Thymus (tissue), 11 donors: ENCODE measurements around the gene LRRC42. TPM values are rescaled to one million over a fixed set of nuclear protein-coding genes. Genes with fewer than 3 reads are reported as not detected.

Experiments used
- DNase-seq, 9 donors: peaks; one replicate each; pipeline ENCODE4 v3.0.0-alpha.2; 2013; ENCODE audit warnings: low spot score in 9 of 9, low read depth in 6 of 9, missing footprints in 1 of 9
- H3K27ac ChIP-seq, 2 donors: one replicate each; pipeline ENCODE4 v1.5.1; 2013; ENCODE audit warnings: control low read depth in 1 of 2, low read depth in 1 of 2, low read length in 1 of 2, mild to moderate bottlenecking in 1 of 2, moderate library complexity in 1 of 2
- H3K27me3 ChIP-seq, 2 donors: one replicate each; pipeline ENCODE4 v1.5.1; 2013; ENCODE audit warnings: low read length in 1 of 2; ENCODE audit not compliant: control insufficient read depth in 2 of 2, insufficient read depth in 1 of 2
- H3K36me3 ChIP-seq, 2 donors: one replicate each; pipeline ENCODE4 v1.5.1; 2013; ENCODE audit warnings: low read length in 1 of 2, mild to moderate bottlenecking in 1 of 2, moderate library complexity in 1 of 2; ENCODE audit not compliant: control insufficient read depth in 2 of 2, insufficient read depth in 2 of 2
- H3K4me1 ChIP-seq, 2 donors: one replicate each; pipeline ENCODE4 v1.5.1; 2013; ENCODE audit warnings: low read length in 2 of 2; ENCODE audit not compliant: control insufficient read depth in 2 of 2, insufficient read depth in 2 of 2
- H3K4me3 ChIP-seq, 2 donors: one replicate each; pipeline ENCODE4 v1.5.1; 2013; ENCODE audit warnings: low read length in 2 of 2, control low read depth in 1 of 2, mild to moderate bottlenecking in 1 of 2
- H3K9me3 ChIP-seq, 2 donors: one replicate each; pipeline ENCODE4 v1.5.1; 2013; ENCODE audit warnings: low read length in 1 of 2, mild to moderate bottlenecking in 1 of 2; ENCODE audit not compliant: control insufficient read depth in 2 of 2, insufficient read depth in 1 of 2
- WGBS: extraction: QIAGEN DNeasy Blood & Tissue Kit; methylation state at CpG from one replicate; pipeline ENCODE4 v1.1.7; 2013; 5-methylcytosine and 5-hydroxymethylcytosine counted together
- polyA plus RNA-seq: library from polyadenylated mRNA; stranded (reverse); fragments of 200-250 nt; gene quantifications from one replicate; pipeline ENCODE4 v1.2.3, GENCODE V29; 2013
- total RNA-seq: library from RNA; stranded (reverse); fragments of 120-200 nt; gene quantifications from one replicate; pipeline ENCODE4 v1.2.4, GENCODE V29; 2013
- donor health status: healthy.

The LRRC42 gene
- total and polyA plus RNA-seq, 2 donors: 17.5 to 18.7 TPM

DNA sequence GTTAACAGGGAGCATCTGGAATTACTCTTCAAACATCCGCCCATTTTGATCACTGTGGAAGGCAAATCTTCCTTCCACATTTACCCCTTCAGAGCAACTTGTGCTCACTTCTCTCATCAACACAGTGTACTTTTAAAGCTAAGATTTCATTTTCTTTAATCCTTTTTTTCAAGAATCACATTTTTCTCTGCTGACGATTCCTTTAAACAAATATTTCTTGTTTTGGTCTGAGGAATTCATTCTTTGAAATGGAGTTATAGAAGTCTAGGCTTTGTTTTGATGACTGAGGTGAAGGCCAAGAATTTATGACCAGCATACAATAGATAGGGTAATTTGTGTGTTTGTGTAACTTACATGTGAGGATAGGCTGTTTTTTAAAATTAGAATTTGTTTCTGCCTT is 25.6 kb downstream of the LRRC42 start:
- WGBS: 97% methylated on average over 2 of the region's 2 CpGs
- no peaks in the 10 kb centered on the region for H3K27me3 ChIP-seq
- no peak overlapping the region for H3K27ac ChIP-seq
- no peaks in the 10 kb centered on the region for H3K4me1 ChIP-seq
- no peak overlapping the region for H3K4me3 ChIP-seq
- DNase-seq: no peak
- H3K9me3 ChIP-seq: no peaks in the 10 kb centered on the region
- H3K36me3 ChIP-seq: peaks cover 17 to 18% of the 10 kb centered on the region in 2 donors

DNA sequence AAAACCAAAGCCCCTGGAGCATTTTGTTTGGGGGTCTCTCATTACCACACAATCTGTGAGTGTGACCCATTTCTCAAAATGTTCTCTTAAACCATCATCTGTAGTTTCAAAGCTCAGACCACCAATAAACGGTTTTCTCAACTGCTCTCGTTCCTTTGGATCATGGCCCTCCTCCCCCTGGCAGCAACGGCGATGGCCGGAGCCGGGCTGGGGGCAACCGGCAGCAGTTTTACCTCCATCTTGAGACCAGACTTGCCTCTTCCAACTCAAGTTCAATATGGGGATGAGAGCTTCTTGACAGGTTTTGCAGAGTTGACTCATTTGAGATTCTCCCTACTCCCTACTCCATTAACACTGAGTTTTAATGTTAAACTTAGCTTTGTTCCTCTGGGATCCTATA is 29.7 kb downstream of the LRRC42 start:
- H3K4me1 ChIP-seq: no peaks in the 10 kb centered on the region
- no peaks in the 10 kb centered on the region for H3K27me3 ChIP-seq
- peaks cover 0 to 4% of the 10 kb centered on the region in 2 donors for H3K9me3 ChIP-seq
- no peak overlapping the region for H3K4me3 ChIP-seq
- peaks cover 0 to 4% of the 10 kb centered on the region in 2 donors for H3K36me3 ChIP-seq
- no peak for DNase-seq
- no peak overlapping the region for H3K27ac ChIP-seq
- 98% methylated on average over 7 of the region's 7 CpGs for WGBS

DNA sequence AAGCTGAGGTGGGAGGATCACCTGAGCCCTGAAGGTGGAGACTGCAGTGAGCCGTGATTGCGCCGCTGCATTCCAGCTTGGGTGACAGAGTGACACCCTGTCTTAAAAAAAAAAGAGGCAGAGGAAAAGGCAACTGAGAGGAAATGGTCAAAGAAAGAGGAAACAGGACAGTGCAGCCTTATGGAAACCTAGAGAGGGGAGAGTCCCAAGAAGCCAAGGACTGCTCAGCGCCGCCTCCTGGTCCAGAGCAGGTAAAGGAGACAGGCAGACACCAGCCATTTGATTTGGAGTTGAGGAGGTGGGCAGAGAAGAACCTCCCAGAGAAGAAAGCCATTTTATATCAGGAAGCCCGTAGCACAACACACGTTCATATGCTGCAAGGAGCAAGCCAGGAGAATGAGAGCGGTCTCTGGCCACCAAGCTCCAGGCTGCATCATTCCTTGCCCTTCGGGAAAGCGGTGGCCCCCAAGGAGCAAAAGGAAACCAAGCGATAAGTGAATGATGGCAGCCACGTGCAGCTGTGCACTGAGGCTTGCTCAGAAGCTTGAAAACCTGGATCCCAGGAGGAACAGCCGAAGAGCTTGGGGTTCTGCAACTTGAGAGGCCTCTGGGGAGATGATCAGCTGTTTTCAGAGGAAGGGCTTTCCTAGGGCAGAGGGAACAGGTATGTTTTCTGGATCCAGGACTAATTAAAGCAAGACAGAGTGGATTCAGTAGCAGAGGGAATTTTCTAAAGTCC is 33.7 kb downstream of the LRRC42 start:
- no peak for DNase-seq
- 95% methylated on average over 13 of the region's 13 CpGs for WGBS
- peaks cover 0 to 4% of the 10 kb centered on the region in 2 donors for H3K4me1 ChIP-seq
- peaks cover 0 to 4% of the 10 kb centered on the region in 2 donors for H3K9me3 ChIP-seq
- H3K4me3 ChIP-seq: no peak overlapping the region
- no peaks in the 10 kb centered on the region for H3K36me3 ChIP-seq
- H3K27ac ChIP-seq: no peak overlapping the region
- H3K27me3 ChIP-seq: peaks cover 0 to 2% of the 10 kb centered on the region in 2 donors

DNA sequence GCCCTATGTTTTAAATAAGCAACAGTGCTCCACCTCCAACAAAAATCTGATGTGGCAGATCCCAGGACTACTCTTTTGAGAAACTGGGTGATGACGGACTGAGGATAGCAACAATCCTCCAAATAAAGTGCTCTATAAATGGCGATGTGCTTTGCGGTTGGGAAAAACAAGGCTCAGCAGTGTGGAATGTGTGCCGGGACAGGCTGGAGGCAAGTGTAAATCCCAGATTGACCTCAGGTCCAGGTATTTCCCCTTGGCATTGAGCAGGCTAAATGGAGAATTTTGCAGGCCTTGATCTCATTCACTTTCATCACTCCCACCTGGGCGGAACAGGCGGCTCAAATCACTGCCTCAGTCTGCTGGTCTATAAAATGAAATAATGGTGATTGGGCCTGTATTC is 35.1 kb downstream of the LRRC42 start:
- Histone ChIP-seq H3K4me1 (peaks cover 0 to 4% of the 10 kb centered on the region in 2 donors), H3K9me3 (peaks cover 0 to 4% of the 10 kb centered on the region in 2 donors), H3K4me3 (no peak overlapping the region), H3K27ac (no peak overlapping the region), H3K27me3 (peaks cover 0 to 2% of the 10 kb centered on the region in 2 donors), H3K36me3 (no peaks in the 10 kb centered on the region)
- DNase-seq: no peak
- WGBS: 99% methylated on average over 6 of the region's 6 CpGs

DNA sequence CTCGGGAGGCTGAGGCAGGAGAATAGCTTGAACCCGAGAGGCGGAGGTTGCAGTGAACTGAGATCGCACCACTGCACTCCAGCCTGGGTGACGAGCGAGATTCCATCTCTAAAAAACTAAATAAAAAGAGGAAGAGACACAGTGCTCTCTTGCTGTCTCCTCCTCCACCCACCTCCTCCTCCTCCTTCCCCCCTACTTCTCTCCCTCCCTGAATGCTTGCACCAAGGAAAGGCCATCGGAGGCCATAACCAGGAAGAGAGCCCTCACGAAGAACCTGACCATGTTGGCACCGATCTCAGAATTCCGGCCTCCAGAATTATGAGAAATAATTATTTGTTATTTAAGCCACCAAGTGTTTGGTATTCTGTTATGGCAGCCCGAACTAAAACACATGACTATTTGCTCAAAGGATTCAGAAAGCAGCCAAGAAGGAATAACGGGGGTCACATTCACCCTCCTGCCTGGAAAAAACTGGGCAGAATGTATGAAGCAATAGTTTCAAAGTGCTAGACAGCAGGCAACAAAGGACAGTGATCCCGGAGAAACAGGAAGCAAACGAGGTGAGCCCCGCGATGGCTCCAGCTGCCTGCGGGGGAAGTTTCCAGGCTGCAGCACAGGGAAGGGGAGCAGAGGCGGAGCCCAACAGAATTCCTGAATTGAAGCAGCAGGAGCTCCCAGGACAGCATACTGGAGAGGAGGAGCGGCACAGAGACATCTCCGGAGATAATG is 36.0 kb downstream of the LRRC42 start:
- WGBS: 62% methylated on average over 20 of the region's 20 CpGs
- H3K4me1 ChIP-seq: peaks cover 0 to 4% of the 10 kb centered on the region in 2 donors
- H3K9me3 ChIP-seq: peaks cover 0 to 4% of the 10 kb centered on the region in 2 donors
- no peaks in the 10 kb centered on the region for H3K36me3 ChIP-seq
- no peak overlapping the region for H3K4me3 ChIP-seq
- DNase-seq: no peak
- H3K27ac ChIP-seq: no peak overlapping the region
- peaks cover 0 to 2% of the 10 kb centered on the region in 2 donors for H3K27me3 ChIP-seq

DNA sequence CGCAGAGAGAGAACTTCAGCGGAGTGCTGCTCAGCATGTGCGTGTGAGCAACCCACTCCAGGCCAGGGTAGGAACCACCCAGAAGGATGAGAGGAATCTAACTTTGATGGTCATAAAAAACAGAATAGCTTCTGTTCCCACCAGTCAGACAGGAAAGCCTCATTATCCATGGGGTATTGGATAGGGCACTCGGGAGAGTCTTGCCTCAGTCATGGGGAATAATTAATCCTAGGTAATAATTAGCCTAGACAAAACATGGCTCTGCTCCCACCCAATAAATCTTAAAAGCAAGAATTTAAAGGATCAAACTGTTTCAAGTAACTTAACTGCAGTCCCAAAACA is 36.6 kb downstream of the LRRC42 start:
- WGBS: 95% methylated on average over 4 of the region's 4 CpGs
- H3K4me1 ChIP-seq: peaks cover 0 to 4% of the 10 kb centered on the region in 2 donors
- H3K4me3 ChIP-seq: no peak overlapping the region
- H3K27me3 ChIP-seq: peaks cover 0 to 2% of the 10 kb centered on the region in 2 donors
- no peaks in the 10 kb centered on the region for H3K36me3 ChIP-seq
- H3K9me3 ChIP-seq: peaks cover 0 to 4% of the 10 kb centered on the region in 2 donors
- H3K27ac ChIP-seq: no peak overlapping the region
- no peak for DNase-seq

DNA sequence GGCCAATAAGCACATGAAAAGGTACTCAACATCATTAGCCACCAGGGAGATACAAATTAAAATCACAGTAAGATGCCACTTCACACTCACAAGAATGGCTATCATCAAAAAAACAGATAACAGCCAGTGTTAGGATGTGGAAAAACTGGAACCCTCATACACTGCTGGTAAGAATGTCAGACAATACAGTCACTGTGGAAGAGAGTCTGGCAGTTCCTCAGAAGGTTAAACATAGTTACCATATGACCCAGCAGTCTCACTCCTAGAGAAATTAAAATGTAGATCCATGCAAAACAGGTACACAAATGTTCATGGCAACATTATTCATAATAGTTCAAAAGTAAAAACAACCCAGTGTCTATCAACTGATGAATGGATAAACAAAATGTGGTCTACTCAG is 38.6 kb downstream of the LRRC42 start:
- Histone ChIP-seq H3K27me3 (peaks cover 0 to 2% of the 10 kb centered on the region in 2 donors), H3K4me1 (peaks cover 0 to 4% of the 10 kb centered on the region in 2 donors), H3K4me3 (no peak overlapping the region), H3K27ac (no peak overlapping the region), H3K9me3 (peaks cover 0 to 4% of the 10 kb centered on the region in 2 donors), H3K36me3 (no peaks in the 10 kb centered on the region)
- no peak for DNase-seq

DNA sequence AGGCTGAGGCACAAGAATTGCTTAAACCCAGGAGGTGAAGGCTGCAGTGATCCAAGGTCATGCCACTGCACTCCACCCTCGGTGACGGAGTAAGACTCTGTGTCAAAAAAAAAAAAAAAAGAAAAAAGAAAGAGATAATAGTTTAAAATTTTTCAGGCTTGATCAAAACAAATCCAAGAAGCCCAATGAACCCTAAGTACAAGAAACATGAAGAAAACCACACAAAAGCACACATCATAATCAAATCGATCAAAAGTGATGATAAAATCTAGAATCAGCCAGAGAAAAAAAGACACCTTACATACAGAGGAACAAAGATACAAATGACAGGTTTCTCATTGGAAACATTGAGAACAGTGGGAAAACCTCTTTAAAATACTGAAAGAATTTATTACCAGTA is 40.3 kb downstream of the LRRC42 start:
- H3K36me3 ChIP-seq: no peaks in the 10 kb centered on the region
- peaks cover 0 to 1% of the 10 kb centered on the region in 2 donors for H3K9me3 ChIP-seq
- peak in 1 of 9 donors; percentile 21 for DNase-seq
- H3K27ac ChIP-seq: no peak overlapping the region
- H3K27me3 ChIP-seq: peaks cover 0 to 2% of the 10 kb centered on the region in 2 donors
- peaks cover 0 to 4% of the 10 kb centered on the region in 2 donors for H3K4me1 ChIP-seq
- H3K4me3 ChIP-seq: no peak overlapping the region
- 27% methylated on average over 3 of the region's 3 CpGs for WGBS

DNA sequence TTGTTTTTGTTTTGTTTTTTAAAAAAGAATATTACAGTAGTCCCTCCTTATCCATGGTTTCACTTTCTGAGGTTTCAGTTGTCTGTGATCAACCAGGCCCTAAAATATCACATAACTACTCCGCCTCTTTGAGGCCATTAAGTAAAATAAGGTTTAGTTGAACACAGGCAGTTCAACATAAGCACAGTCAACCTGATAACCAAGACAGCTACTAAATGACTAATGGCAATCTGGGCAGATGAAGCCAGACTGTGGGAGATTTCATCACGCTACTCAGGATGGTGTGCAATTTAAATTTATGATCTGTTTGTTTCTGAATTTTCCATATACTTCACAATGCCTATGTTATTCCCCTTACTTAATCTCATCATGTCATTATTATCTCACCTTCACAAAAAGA is 41.7 kb downstream of the LRRC42 start:
- Histone ChIP-seq H3K27ac (no peak overlapping the region), H3K36me3 (no peaks in the 10 kb centered on the region), H3K27me3 (no peaks in the 10 kb centered on the region), H3K4me1 (no peaks in the 10 kb centered on the region), H3K9me3 (peaks cover 0 to 16% of the 10 kb centered on the region in 2 donors), H3K4me3 (no peak overlapping the region)
- no peak for DNase-seq
- WGBS: 95% methylated on average over 2 of the region's 2 CpGs
